Colonic mucosa (tissue), 4 donors: Measurements from ENCODE around the gene OGFR. TPM values are rescaled to one million over a fixed set of nuclear protein-coding genes. Genes with fewer than 3 reads are reported as not detected.
"Not testable (repeated sequence)": the region's sequence is repeated elsewhere in the genome, so short reads cannot be mapped to it uniquely, and the experiment has no call there.

Experiments used
- DNase-seq: peaks from one replicate; pipeline ENCODE4 v3.0.0-alpha.2; 2020
- H3K27ac ChIP-seq: fragments of 200-600 bp; one replicate; pipeline ENCODE4 v1.8.0; 2021
- H3K27me3 ChIP-seq: fragments of 200-600 bp; one replicate; pipeline ENCODE4 v1.8.0; 2021
- H3K36me3 ChIP-seq: fragments of 200-600 bp; one replicate; pipeline ENCODE4 v1.8.0; 2021
- H3K4me1 ChIP-seq: fragments of 200-600 bp; one replicate; pipeline ENCODE4 v1.8.0; 2021; ENCODE audit warnings: mild to moderate bottlenecking
- H3K4me3 ChIP-seq: fragments of 200-600 bp; one replicate; pipeline ENCODE4 v1.8.0; 2021
- H3K9ac ChIP-seq, 2 donors: one replicate each; pipeline ENCODE4 v1.7.0; 2013; ENCODE audit warnings: control low read depth in 2 of 2, low read depth in 2 of 2, low read length in 2 of 2
- H3K9me3 ChIP-seq: fragments of 200-600 bp; one replicate; pipeline ENCODE4 v1.8.0; 2021
- CTCF ChIP-seq: fragments of 200-600 bp; IDR thresholded peaks from one replicate; pipeline ENCODE4 v1.8.0; 2022; ENCODE audit warnings: antibody characterized with exemption, mild to moderate bottlenecking
- intact Hi-C: fragments of 100-400 bp; cut with DNase I; formaldehyde crosslinking; loops from one replicate; pipeline ENCODE4 v1.14.1; 2022
- total RNA-seq, 2 donors: library from RNA; stranded (reverse); fragmentation: NEBNext Ultra II Directional in 1 of 2; extraction: Animal tissue kit (Norgen Biotek cat#: 25700) in 1 of 2; gene quantifications; one replicate each; pipeline ENCODE4 v1.2.1, GENCODE V29; 2021
- donor health status: healthy.
- donor health status: DM: no; HTN: no; CAD: no.
- donor health status: DM: no; HTN: no; CAD: no.

The OGFR gene
- total RNA-seq, 2 donors from 2014 or later: 36.3 to 36.8 TPM

- intact Hi-C loops: no loop called here
- DNase-seq: no peak
- no peak for TF ChIP-seq CTCF
These were observed 45.8 kb downstream of the OGFR start for GRCh38 chr20:62850333-62850974.

DNA sequence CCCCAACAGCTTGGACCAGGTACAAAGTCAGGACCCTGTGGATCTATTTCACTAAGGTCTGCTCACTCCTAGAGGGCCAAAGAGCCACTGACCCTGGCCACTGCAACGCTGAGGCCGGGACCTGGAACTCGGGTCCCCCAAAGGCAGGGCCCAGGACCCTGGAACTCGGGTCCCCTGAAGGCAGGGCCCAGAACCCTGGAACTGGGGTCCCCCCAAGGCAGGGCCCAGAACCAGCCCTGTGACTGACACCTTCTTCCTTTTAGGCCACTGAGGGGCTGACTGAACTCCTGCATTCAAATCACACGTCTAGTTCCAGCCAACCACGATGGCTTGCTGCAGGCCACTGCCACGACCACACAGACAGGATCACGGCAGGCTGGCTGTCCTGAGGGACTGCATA lies 47.6 kb downstream of the OGFR start:
- H3K36me3 ChIP-seq: no peaks in the 10 kb centered on the region
- H3K9ac ChIP-seq: no peak overlapping the region
- no peak for DNase-seq
- intact Hi-C loops: no loop called here
- TF ChIP-seq CTCF: no peak
- H3K27ac ChIP-seq: no peak overlapping the region
- H3K4me3 ChIP-seq: no peak overlapping the region
- no peaks in the 10 kb centered on the region for H3K27me3 ChIP-seq
- no peaks in the 10 kb centered on the region for H3K9me3 ChIP-seq
- H3K4me1 ChIP-seq: no peaks in the 10 kb centered on the region

More at GRCh38 chr20:62850333-62850974, 45.8 kb downstream of the OGFR start:
- Histone ChIP-seq H3K27me3 (no peaks in the 10 kb centered on the region), H3K4me3 (no peak overlapping the region), H3K9me3 (no peaks in the 10 kb centered on the region), H3K9ac (no peak overlapping the region), H3K27ac (no peak overlapping the region), H3K4me1 (no peaks in the 10 kb centered on the region), H3K36me3 (no peaks in the 10 kb centered on the region)

GRCh38 chr20:62852841-62853240 lies 48.2 kb downstream of the OGFR start:
- no peak overlapping the region for H3K9ac ChIP-seq
- no peaks in the 10 kb centered on the region for H3K9me3 ChIP-seq
- no peak overlapping the region for H3K27ac ChIP-seq
- no peaks in the 10 kb centered on the region for H3K4me1 ChIP-seq
- H3K27me3 ChIP-seq: no peaks in the 10 kb centered on the region
- no peak for TF ChIP-seq CTCF
- intact Hi-C loops: no loop called here
- DNase-seq: no peak
- H3K36me3 ChIP-seq: no peaks in the 10 kb centered on the region
- no peak overlapping the region for H3K4me3 ChIP-seq

DNA sequence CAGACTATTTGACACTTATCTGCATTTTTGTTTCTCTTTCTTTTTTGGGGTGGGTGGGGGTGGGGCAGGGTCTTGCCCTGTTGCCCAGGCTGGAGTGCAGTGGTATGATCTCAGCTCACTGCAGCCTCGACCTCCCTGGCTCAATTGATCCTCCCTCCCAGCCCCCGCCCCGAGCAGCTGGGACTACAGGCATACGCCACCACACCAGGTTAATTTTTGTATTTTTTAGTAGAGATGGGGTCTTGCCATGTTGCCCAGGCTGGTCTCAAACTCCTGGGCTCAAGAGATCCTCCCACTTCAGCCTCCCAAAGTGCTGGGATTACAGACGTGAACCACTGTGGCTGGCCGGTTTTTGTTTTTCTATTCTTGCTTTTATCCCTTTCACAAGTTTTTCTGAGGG lies 48.7 kb downstream of the OGFR start:
- H3K9me3 ChIP-seq, H3K36me3 ChIP-seq, H3K9ac ChIP-seq, H3K27me3 ChIP-seq, H3K4me3 ChIP-seq, DNase-seq, H3K4me1 ChIP-seq, intact Hi-C loops, H3K27ac ChIP-seq: not testable (repeated sequence)

DNA sequence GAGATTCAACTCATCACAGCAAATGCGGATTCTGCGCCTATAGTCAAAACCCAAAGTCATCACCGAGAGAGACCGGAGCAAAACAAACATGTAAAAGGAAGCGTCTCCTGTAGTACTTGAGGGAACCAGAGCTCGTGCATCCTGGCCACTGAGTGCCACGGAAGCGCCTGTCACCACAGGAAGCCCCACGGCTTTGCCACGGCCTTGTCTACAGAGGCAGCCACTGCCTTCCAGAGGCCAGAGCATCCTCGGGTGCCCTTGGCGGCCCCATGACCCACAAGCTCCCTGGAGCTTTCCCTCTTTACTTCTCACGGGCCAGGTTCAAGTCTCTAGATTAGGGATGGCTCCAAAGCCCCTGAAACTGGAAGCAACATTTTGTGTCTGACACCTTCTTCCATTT lies 49.5 kb downstream of the OGFR start:
- DNase-seq: no peak
- no peak overlapping the region for H3K27ac ChIP-seq
- no peaks in the 10 kb centered on the region for H3K27me3 ChIP-seq
- intact Hi-C loops: no loop called here
- H3K36me3 ChIP-seq: no peaks in the 10 kb centered on the region
- no peaks in the 10 kb centered on the region for H3K4me1 ChIP-seq
- no peak for TF ChIP-seq CTCF
- no peak overlapping the region for H3K4me3 ChIP-seq
- no peak overlapping the region for H3K9ac ChIP-seq
- H3K9me3 ChIP-seq: no peaks in the 10 kb centered on the region

DNA sequence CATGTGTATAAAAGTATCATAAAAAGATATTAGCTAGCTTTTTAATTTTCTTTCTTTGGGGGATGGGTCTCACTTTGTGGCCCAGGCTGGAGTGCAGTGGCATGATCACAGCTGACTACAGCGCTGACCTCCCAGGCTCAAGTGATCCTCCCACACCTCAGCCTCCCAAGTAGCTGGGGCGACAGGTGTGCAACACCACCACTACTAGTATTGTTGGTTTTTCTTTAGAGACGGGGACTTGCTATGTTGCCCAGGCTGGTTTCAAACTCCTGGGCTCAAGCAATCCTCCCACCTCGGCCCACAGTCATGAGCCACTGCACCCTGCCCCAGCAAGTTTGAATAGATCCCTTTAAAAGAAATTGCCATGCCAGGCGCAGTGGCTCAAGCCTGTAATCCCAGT lies 50.5 kb downstream of the OGFR start:
- no peaks in the 10 kb centered on the region for H3K27me3 ChIP-seq
- no peak overlapping the region for H3K27ac ChIP-seq
- no peak for TF ChIP-seq CTCF
- no peak for DNase-seq
- no peaks in the 10 kb centered on the region for H3K4me1 ChIP-seq
- intact Hi-C loops: no loop called here
- no peaks in the 10 kb centered on the region for H3K36me3 ChIP-seq
- H3K4me3 ChIP-seq: no peak overlapping the region
- no peaks in the 10 kb centered on the region for H3K9me3 ChIP-seq
- no peak overlapping the region for H3K9ac ChIP-seq
